Ishikawa (cell line): Measurements from ENCODE around the gene APOB.

Source experiments
- CEBPB ChIP-seq: IDR thresholded peaks from 2 replicates; pipeline ENCODE4 v1.6.1; 2012
- EP300 ChIP-seq: IDR thresholded peaks from 2 replicates; pipeline ENCODE4 v1.6.1; 2012; ENCODE audit warnings: borderline replicate concordance
- REST ChIP-seq: IDR thresholded peaks from 2 replicates; pipeline ENCODE4 v1.6.1; 2012; ENCODE audit warnings: low read depth, mild to moderate bottlenecking
- ZBTB7A ChIP-seq: IDR thresholded peaks from 2 replicates; pipeline ENCODE4 v1.6.1; 2012; ENCODE audit warnings: low read depth

GRCh38 chr2:21020031-21020667 is 23.7 kb downstream of the APOB start:
- no peak for TF ChIP-seq ZBTB7A
- no peak for TF ChIP-seq CEBPB
- no peak for TF ChIP-seq EP300
- no peak for TF ChIP-seq REST
